D721Med (cell line): ENCODE measurements around the gene MATN4.

Experiments used
- DNase-seq: peaks from one replicate; pipeline ENCODE4 v3.0.0; 2011; ENCODE audit warnings: low spot score; ENCODE audit not compliant: insufficient read length
- FAIRE-seq: peaks from 2 replicates; lab custom pipeline; 2011; peaks lifted over from hg19 to GRCh38; lab: Jason Lieb, UNC
- CTCF ChIP-seq: IDR thresholded peaks from 2 replicates; pipeline ENCODE4 v1.5.1; 2012; ENCODE audit warnings: mild to moderate bottlenecking, control low read depth; ENCODE audit not compliant: insufficient read depth; ENCODE audit errors: missing control alignments

The MATN4 gene

GRCh38 chr20:45312241-45312640 is 4.1 kb upstream of the MATN4 start:
- no peak for DNase-seq
- no peak for TF ChIP-seq CTCF
- FAIRE-seq: no peak

- no peak for FAIRE-seq
- DNase-seq: peak; percentile 82
- TF ChIP-seq CTCF: peak; percentile 67
Measured at GRCh38 chr20:45311589-45312211, 3.6 kb upstream of the MATN4 start.

- no peak for DNase-seq
- no peak for FAIRE-seq
- no peak for TF ChIP-seq CTCF
Measured at GRCh38 chr20:45309075-45309474, 976 bp upstream of the MATN4 start.

GRCh38 chr20:45307076-45307640 is 941 bp downstream of the MATN4 start:
- FAIRE-seq: no peak
- no peak for DNase-seq
- no peak for TF ChIP-seq CTCF

- DNase-seq (no peak), FAIRE-seq (no peak)
- no peak for TF ChIP-seq CTCF
Measured at GRCh38 chr20:45306431-45306982, 1.6 kb downstream of the MATN4 start, which contains the start of gene RBPJL. RBPJL (plus strand) TSS chr20:45306840; CDS start chr20:45306923, 83 bp downstream.

GRCh38 chr20:45305262-45305661 is 2.8 kb downstream of the MATN4 start:
- TF ChIP-seq CTCF: no peak
- FAIRE-seq: no peak

GRCh38 chr20:45304464-45304999 is 3.6 kb downstream of the MATN4 start:
- FAIRE-seq (no peak), DNase-seq (no peak)
- no peak for TF ChIP-seq CTCF

More at GRCh38 chr20:45305262-45305661, 2.8 kb downstream of the MATN4 start:
- DNase-seq: no peak
